ENCODE results near the gene CHURC1.

The CHURC1 gene

DNA sequence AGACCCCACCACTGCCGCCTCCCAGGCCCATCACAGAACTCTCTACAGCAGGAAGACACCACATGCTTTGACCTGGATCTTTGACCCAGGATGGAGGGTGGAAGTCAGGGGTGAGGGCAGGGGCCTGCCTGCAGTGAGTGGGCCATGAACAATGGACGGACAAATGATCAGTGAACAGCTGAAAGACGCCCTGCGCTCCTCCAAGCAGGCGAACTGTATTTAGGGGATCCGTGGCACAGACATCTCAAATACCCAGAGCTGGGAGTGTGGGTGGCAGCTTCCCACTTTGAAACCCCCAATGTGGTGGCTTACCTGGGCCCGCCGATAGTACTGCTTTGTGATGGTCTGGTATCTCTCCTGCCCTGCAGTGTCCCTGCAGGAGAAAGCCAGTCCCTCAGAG, 37.0 kb downstream of the CHURC1 start:
- TF ChIP-seq POLR2A (IDR thresholded peaks at IDR 0.05; ENCODE audit: low read length) (no peak), GATA1 (IDR thresholded peaks at IDR 0.05; ENCODE audit: low read depth, low read length) (no peak)

DNA sequence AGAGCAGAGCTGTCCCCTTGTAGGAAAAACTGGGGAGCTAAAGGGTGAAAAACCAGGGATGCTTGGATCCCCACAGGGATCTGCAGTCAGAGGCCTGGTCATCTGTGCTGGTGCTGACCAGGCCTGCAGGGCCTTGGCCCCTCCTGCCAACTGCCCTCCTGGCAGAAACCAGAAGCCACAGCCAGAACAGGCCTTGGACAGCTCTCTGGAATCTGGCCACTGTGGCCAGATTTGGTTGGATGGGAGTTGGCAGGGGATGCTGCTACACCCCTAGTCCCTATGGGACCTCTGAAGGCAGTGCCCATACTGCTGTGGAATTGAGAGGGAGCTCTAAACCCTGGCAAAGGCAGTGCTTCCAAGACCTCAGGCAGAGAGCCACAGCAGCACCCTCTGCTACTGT, 37.5 kb downstream of the CHURC1 start:
- no peak for TF ChIP-seq GATA1 (IDR thresholded peaks at IDR 0.05; ENCODE audit: low read depth, low read length)
- no peak for TF ChIP-seq POLR2A (IDR thresholded peaks at IDR 0.05; ENCODE audit: low read length)
- no peak for DNase-seq

More for the DNA sequence above, 37.0 kb downstream of the CHURC1 start:
- no peak for DNase-seq

DNA sequence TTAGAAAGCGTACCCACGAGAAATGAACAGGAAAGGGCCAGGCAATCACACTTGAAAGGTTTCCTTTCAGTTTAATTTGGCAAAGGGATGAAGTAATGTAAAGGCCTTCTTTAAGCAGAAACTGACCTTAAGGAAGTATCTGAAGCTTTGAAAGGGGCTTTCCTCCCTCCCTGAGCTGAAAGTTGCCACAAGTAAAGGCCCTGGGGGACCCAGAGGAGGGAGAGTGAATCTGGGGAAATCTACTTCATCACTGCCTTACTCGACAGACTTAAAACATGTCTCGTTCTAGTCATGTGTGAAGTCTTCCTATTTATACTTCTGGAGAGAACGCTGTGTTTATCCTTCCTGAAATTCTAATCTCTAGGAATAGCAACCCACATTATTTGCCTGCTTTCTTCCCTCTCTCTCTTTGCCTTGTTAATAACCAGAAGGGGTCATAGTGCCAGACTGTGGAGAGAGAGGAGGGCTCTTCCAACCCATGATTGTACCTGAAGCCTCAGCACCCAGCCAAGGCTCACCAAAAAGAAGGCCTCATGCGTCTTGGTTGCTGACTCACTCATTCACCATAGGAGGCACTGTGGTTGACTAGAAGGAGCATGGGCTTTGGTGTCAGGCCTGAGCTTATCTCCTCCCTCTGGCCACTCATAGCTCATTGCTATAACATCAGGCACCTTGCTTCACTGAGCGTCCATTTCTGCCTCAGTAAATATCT, 38.5 kb downstream of the CHURC1 start:
- no peak for TF ChIP-seq POLR2A (IDR thresholded peaks at IDR 0.05; ENCODE audit: low read length)
- no peak for TF ChIP-seq GATA1 (IDR thresholded peaks at IDR 0.05; ENCODE audit: low read depth, low read length)
- peak; percentile 57 to 69 for DNase-seq

DNA sequence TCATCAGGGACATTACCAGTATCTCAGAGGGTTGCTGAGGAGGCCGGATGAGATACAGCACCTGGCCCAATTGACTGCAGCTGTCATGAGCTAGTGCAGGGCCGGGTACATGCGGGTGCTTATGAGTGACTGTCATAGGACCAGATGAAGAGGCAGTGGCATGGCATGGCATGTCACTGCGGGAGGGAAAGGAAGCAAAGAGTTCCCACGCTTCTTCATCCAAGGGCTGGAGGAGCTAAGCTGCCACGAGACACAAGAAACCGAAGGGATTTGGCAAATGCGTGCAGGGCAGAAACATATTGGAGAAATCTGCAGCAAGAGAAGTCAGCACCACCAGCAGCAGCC, 39.0 kb downstream of the CHURC1 start:
- TF ChIP-seq POLR2A (IDR thresholded peaks at IDR 0.05; ENCODE audit: low read length) (no peak), GATA1 (IDR thresholded peaks at IDR 0.05; ENCODE audit: low read depth, low read length) (no peak)
- no peak for DNase-seq

DNA sequence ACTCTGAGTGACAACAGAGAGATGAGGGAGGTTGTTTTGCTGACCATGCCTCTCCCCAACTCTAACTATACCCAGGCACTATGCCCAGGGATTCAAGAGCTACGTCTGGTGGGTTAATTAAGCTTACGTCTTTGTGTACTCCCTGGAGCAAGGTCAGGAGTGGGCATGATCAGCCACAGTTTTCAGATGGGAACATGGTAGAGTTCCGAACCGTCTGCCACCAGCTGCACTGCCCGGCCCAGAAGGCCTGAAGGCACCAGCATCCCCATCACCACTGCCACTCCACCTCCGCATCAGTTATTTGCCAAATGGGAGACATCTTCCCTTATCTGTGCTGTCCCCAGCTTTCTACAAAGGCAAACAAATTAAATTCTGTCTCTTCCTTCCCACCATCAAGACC, 39.4 kb downstream of the CHURC1 start:
- DNase-seq: no peak
- TF ChIP-seq POLR2A (IDR thresholded peaks at IDR 0.05; ENCODE audit: low read length) (no peak), GATA1 (IDR thresholded peaks at IDR 0.05; ENCODE audit: low read depth, low read length) (no peak)

DNA sequence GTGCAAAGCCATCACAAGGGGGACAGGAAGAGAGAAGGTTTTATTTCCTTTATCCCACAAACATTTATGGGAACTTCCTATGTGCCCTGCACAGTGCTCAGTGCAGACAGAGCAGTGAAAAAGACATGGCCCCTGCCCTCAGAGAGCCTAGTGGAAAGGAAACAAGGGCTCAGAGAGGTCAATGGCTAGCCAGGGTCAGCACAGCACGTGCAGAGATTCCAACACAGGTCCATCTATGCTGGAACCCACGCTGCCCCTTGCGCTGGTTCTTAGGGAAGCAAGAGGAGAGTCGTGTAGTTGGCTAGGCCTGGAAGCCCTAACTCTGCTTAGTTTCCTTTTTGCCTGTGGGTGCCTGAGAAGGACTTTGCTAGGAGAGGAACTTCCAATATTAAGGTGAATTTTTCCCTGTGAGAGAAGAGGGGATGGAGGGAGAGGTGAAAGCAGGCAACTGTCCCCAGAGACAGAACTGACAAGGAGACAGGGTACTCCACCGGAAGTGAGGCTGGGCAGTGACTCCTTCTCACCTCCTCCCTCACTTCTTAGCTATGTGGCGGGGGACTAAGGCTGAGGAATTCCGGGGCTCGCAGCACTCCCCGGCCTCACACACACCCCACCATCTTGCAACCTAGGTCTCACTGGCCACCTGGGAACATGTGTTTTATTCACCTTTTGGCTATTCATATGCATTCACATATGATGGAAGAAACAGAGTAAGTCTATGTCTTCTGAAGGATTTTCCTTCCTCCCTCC, 40.4 kb downstream of the CHURC1 start:
- DNase-seq: no peak
- TF ChIP-seq GATA1 (IDR thresholded peaks at IDR 0.05; ENCODE audit: low read depth, low read length) (no peak), POLR2A (IDR thresholded peaks at IDR 0.05; ENCODE audit: low read length) (no peak)

DNA sequence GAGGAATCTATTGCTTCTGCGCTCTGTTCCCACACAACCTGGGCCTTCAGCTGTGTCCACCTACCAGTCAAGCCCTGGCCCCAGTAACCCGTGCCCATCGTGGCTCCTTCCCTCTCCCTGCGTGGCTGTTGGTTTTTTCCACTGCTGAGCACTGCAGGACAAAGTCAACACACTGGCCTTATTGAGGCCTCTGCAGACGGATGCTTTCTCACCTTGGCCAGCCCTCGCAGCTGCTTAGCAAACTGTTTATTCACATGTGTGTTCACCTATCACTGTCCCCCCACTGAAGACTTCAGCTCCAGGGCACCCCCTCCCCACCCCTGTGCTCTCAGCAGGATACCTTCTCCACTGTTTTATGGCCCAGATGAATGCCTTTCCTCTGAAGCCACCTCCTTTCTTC, 41.0 kb downstream of the CHURC1 start:
- TF ChIP-seq GATA1 (IDR thresholded peaks at IDR 0.05; ENCODE audit: low read depth, low read length) (no peak), POLR2A (IDR thresholded peaks at IDR 0.05; ENCODE audit: low read length) (no peak)
- DNase-seq: no peak

DNA sequence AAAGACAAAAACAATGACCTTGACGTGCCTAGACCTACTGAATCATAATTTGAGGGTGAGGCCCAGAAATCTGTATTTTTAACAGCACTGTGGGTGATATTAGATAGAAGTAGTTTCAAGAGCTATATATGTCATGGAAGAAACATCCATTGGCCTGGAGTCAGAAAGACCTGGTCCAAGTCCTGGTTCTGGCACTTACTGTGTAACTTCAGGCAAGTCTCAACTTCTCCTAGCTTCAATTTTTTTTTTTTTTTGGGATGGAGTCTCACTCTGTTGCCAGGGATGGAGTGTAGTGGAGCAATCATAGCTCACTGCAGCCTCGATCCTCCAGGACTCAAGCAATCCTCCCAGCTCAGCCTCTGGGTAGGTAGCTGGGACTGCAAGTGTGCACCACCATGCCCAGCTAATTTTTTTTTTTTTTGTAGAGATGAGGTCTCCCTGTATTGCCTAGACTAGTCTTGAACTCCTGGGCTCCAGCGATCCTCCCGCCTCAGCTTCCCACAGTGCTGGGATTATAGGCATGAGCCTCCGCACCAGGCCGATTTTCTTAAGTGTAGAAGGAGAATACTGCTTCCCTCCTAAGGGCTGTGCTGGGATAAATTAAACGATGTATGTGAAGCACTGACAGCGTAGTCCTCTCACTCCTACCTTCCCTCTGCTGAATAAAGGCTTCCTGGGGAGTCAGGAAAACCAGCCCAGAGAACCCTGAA, 42.6 kb downstream of the CHURC1 start:
- TF ChIP-seq POLR2A (IDR thresholded peaks at IDR 0.05; ENCODE audit: low read length): no peak
- no peak for TF ChIP-seq GATA1 (IDR thresholded peaks at IDR 0.05; ENCODE audit: low read depth, low read length)
- no peak for DNase-seq

DNA sequence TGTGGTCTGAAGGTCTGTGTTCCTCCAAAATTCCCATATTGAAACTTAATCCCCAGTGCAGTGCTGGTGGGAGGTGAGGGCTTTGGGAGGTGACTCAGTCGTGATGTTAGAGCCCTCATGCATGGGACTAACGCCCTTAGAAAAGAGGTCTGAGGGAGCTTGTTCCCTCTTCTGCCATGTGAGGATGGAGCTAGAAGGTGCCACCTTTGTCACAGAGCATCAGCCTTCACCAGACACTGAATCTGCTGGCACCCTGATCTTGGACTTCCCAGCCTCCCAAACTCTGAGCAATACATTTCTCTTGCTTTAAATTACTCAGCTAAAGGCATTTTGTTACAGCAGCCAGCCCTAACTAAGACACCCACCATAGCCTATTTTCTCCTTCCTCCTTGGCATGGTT, 43.9 kb downstream of the CHURC1 start:
- TF ChIP-seq POLR2A (IDR thresholded peaks at IDR 0.05; ENCODE audit: low read length) (no peak), GATA1 (IDR thresholded peaks at IDR 0.05; ENCODE audit: low read depth, low read length) (no peak)
- DNase-seq: no peak

DNA sequence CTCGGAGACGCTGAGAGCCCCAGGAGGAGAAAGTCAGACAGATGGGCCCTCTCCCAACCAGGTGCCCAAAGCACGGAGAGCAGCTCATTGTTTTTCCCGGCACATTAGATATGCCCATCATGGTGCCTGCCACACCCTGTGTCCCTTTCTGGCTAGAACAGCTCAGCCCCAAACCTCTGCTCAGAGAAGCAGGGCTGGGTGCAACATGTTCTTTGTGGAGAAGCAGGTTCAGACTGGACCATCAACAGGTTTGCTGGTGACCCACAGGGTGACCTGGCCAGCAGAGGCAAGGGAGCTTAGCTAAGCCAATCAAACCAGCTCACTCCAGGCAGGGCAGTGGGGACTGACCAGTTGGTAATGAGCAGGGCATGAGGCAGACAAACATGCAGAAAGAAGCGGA, 44.5 kb downstream of the CHURC1 start:
- TF ChIP-seq GATA1 (IDR thresholded peaks at IDR 0.05; ENCODE audit: low read depth, low read length) (no peak), POLR2A (IDR thresholded peaks at IDR 0.05; ENCODE audit: low read length) (no peak)
- DNase-seq: no peak

DNA sequence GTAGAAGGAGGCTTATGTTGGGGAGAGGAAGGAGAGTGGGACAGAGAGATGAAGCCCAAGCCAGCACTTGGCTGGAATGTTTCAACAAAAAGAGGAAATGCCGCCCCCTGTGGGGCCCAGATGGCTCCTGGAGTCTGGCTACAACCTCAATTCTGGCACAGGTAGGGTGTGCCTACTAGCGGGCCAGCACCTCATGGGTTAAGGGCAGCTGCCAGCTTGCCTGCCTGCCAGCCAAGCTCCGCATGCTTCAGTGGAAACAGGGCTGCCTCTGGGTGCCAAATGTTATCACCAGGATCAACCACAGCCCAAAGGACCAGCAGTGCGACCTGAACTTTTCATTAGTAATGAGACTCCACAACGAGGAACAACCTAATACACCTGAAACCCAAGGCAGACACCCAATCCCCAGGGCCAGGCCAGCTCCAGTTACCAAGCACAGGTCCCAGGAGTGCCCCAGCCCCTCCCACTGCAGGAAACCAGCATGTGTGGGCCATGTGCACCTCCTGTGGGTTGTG, 46.6 kb downstream of the CHURC1 start:
- DNase-seq: peak in 1 of 2 experiments; percentile 7
- TF ChIP-seq POLR2A (IDR thresholded peaks at IDR 0.05; ENCODE audit: low read length): no peak
- TF ChIP-seq GATA1 (IDR thresholded peaks at IDR 0.05; ENCODE audit: low read depth, low read length): no peak

DNA sequence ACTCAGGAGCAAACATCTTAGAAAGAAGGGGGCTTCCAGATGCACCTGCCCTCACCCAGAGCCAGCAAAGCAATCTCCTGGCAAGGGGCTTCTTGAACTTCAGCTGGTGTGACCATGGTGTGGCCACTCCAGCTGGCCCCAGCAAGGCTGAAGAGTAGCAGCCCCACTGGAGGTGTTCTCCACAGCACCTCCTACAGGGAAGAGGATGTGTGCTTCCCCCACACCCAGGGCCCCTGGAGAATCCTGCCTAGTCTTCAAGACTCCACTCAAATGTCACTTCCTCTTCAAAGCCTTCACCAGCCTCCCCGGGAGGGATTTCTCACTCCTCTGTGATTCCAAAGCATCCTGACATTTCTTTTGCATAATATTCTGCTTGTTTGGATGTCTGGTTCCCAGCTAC, 49.4 kb downstream of the CHURC1 start:
- TF ChIP-seq GATA1 (IDR thresholded peaks at IDR 0.05; ENCODE audit: low read depth, low read length) (no peak), POLR2A (IDR thresholded peaks at IDR 0.05; ENCODE audit: low read length) (no peak)
- DNase-seq: no peak

DNA sequence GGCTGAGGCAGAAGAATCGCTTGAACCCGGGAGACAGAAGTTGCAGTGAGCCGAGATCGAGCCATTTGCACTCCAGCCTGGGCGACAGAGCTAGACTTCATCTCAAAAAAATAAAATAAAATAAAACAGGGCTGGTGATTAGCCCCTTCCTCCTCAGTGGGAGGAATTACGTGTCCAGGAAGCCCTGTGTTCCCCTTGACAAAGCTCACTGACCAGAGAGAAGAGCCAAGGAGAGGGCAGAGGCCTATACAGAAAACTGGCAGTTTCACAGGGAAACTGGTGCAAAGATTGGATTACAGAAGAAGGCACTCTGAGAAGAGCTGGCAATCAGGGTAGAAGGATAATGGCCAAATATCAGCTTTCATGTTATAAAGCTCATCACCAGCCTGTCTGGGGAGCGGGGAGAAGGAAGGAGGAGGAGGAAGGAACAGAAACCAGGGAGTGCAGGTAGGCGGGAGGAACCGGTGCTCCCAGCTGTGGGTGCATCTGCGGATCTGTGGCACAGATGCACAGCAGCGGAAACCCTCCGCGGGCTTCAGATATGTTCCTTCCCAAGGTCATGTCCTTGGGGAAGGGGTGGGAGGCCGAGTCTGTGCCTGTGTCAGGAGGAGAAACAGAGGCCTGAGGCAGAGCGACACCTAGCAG, 51.2 kb downstream of the CHURC1 start:
- TF ChIP-seq GATA1 (IDR thresholded peaks at IDR 0.05; ENCODE audit: low read depth, low read length) (no peak), POLR2A (IDR thresholded peaks at IDR 0.05; ENCODE audit: low read length) (no peak)
- no peak for DNase-seq

DNA sequence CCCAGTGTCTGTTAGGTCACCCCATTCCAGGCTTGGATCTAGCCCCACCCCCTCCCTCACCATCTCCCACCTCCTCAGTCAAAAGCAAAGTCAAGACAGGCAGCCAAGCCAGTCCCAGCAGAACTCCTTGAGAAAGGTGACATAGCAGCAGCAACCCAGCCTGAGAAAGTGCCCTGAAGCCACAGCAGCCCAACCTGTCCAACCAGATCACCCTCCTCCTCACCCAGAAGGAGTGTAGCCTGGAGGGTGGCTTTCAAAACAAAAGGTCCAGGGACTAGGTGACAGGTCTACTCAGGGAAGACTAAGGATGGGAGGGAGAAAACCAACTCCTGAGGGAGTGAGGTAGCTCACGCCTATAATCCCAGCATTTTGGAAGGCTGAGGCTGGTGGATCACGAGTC, 52.7 kb downstream of the CHURC1 start:
- DNase-seq: no peak
- TF ChIP-seq POLR2A (IDR thresholded peaks at IDR 0.05; ENCODE audit: low read length): no peak
